ENCODE data around the gene LRRC26.

LRRC26 gene

DNA sequence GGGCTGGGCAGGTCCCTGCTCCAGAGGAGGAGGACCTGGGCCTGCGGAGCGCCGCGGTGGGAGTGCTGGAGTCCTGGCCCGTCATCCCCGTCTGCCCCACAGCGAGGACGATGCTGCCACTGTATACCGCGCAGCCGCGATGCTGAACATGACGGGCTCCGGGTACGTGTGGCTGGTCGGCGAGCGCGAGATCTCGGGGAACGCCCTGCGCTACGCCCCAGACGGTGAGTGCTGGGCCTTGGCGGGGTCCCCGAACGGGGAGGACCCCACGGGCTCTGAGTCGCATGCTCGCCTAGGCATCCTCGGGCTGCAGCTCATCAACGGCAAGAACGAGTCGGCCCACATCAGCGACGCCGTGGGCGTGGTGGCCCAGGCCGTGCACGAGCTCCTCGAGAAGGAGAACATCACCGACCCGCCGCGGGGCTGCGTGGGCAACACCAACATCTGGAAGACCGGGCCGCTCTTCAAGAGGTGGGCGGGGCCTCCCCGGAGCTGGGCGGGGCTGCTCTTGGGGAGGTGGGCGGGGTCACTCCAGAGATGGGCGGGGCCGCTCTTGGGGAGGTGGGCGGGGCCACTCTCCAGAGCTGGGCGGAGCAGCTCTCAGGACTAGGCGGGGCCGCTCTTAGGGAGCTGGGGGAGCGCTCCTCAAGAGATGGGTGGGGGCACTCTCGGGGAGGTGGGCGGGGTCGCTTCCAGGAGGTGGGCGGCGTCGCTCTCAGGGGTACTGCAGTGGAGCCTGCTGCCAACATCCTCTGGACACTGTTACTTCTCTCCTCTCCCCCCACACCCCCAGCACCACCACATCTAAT lies 13.1 kb downstream of the LRRC26 start:
- TF ChIP-seq CTCF (IDR thresholded peaks at IDR 0.05; ENCODE audit: low read length) (no peak), EZH2 (IDR thresholded peaks at IDR 0.05; ENCODE audit: borderline replicate concordance, low read length) (no peak)
- H3K9ac ChIP-seq (ENCODE audit: low read length) = no peak overlapping the region
- H3K4me2 ChIP-seq (ENCODE audit: low read length) = peak overlapping the region; percentile 61; the same call in 1 of the 2 replicates

GRCh38 chr9:137152844-137153405 lies 16.9 kb downstream of the LRRC26 start:
- Histone ChIP-seq H3K9me3 (ENCODE audit: low read length) (no peaks in the 10 kb centered on the region), H3K9ac (ENCODE audit: low read length) (no peak overlapping the region), H3K27ac (ENCODE audit: low read depth, low read length, poor library complexity, severe bottlenecking) (no peak overlapping the region), H3K4me2 (ENCODE audit: low read length) (no peak overlapping the region), H4K20me1 (ENCODE audit: insufficient read depth, low read length) (no peaks in the 10 kb centered on the region), H3K4me1 (ENCODE audit: insufficient read depth, low read length, severe bottlenecking) (peaks cover 4% of the 10 kb centered on the region), H3K27me3 (ENCODE audit: insufficient read depth, low read length) (0 out of 2 replicates have a peak, but pooled peaks cover 7% of the 10 kb centered on the region), H3K9me2 (ENCODE audit: low read depth, low read length) (no peaks in the 10 kb centered on the region), H3K4me3 (ENCODE audit: low read depth, low read length, poor library complexity, severe bottlenecking) (no peak overlapping the region), H3K36me3 (ENCODE audit: insufficient read depth, low read length) (no peaks in the 10 kb centered on the region), H3F3A (ENCODE audit: insufficient read depth, low read length) (peaks cover 6% of the 10 kb centered on the region), H2AFZ (ENCODE audit: low read length) (no peak overlapping the region), H3K79me2 (ENCODE audit: insufficient read depth, low read length) (no peaks in the 10 kb centered on the region)
- TF ChIP-seq EZH2 (IDR thresholded peaks at IDR 0.05; ENCODE audit: borderline replicate concordance, low read length) = no peak
- no peak for TF ChIP-seq CTCF (IDR thresholded peaks at IDR 0.05; ENCODE audit: low read length)

More for the DNA sequence above, 13.1 kb downstream of the LRRC26 start:
- no peaks in the 10 kb centered on the region for H4K20me1 ChIP-seq (ENCODE audit: insufficient read depth, low read length)
- no peaks in the 10 kb centered on the region for H3F3A ChIP-seq (ENCODE audit: insufficient read depth, low read length)
- no peak overlapping the region for H3K27ac ChIP-seq (ENCODE audit: low read depth, low read length, poor library complexity, severe bottlenecking)
- no peaks in the 10 kb centered on the region for H3K9me3 ChIP-seq (ENCODE audit: low read length)
- H3K79me2 ChIP-seq (ENCODE audit: insufficient read depth, low read length) = no peaks in the 10 kb centered on the region
- no peaks in the 10 kb centered on the region for H3K9me2 ChIP-seq (ENCODE audit: low read depth, low read length)
- peaks cover 7% of the 10 kb centered on the region for H3K4me1 ChIP-seq (ENCODE audit: insufficient read depth, low read length, severe bottlenecking)
- H3K4me3 ChIP-seq (ENCODE audit: low read depth, low read length, poor library complexity, severe bottlenecking) = peak overlapping the region; percentile 50
- H2AFZ ChIP-seq (ENCODE audit: low read length) = no peak overlapping the region
- H3K27me3 ChIP-seq (ENCODE audit: insufficient read depth, low read length) = peaks cover 23% of the 10 kb centered on the region
- no peaks in the 10 kb centered on the region for H3K36me3 ChIP-seq (ENCODE audit: insufficient read depth, low read length)

DNA sequence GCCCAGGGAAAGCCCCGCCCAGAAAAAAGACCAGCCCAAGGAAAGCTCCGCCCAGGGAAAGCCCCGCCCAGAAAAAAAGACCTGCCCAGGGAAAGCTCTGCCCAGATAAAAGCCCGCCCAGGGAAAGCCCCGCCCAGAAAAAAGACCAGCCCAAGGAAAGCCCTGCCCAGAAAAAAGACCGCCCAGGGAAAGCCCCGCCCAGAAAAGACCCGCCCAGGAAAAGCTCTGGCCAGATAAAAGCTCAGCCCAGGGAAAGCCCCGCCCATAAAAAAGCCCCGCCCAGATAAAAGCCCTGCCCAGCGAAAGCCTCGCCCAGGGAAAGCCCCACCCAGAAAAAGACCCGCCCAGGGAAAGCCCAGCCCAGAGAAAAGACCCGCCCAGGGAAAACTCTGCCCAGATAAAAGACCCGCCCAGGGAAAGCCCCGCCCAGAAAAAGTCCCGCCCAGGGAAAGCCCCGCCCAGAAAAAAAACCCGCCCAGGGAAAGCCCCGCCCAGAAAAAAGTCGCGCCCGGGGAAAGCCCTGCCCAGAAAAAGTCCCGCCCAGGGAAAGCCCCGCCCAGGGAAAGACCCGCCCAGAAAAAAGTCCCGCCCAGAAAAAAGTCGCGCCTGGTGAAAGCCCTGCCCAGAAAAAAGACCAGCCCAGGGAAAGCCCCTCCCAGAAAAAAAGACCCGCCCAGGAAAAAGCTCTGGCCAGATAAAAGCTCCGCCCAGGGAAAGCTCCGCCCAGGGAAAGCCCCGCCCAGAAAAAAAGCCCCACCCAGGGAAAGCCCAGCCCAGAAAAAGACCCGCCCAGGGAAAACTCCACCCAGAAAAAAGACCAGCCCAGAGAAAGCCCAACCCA lies 19.0 kb downstream of the LRRC26 start:
- no peaks in the 10 kb centered on the region for H4K20me1 ChIP-seq (ENCODE audit: insufficient read depth, low read length)
- TF ChIP-seq CTCF (IDR thresholded peaks at IDR 0.05; ENCODE audit: low read length) (no peak), EZH2 (IDR thresholded peaks at IDR 0.05; ENCODE audit: borderline replicate concordance, low read length) (no peak)
- no peak overlapping the region for H2AFZ ChIP-seq (ENCODE audit: low read length)
- H3K9me3 ChIP-seq (ENCODE audit: low read length) = no peaks in the 10 kb centered on the region
- no peak overlapping the region for H3K9ac ChIP-seq (ENCODE audit: low read length)
- H3K36me3 ChIP-seq (ENCODE audit: insufficient read depth, low read length) = no peaks in the 10 kb centered on the region
- H3K27me3 ChIP-seq (ENCODE audit: insufficient read depth, low read length) = no peaks in the 10 kb centered on the region
- H3K27ac ChIP-seq (ENCODE audit: low read depth, low read length, poor library complexity, severe bottlenecking) = peak overlapping the region; percentile 29
- H3F3A ChIP-seq (ENCODE audit: insufficient read depth, low read length) = peaks cover 6% of the 10 kb centered on the region
- no peaks in the 10 kb centered on the region for H3K4me1 ChIP-seq (ENCODE audit: insufficient read depth, low read length, severe bottlenecking)
- H3K79me2 ChIP-seq (ENCODE audit: insufficient read depth, low read length) = no peaks in the 10 kb centered on the region
- H3K4me2 ChIP-seq (ENCODE audit: low read length) = no peak overlapping the region
- H3K9me2 ChIP-seq (ENCODE audit: low read depth, low read length) = no peaks in the 10 kb centered on the region
- H3K4me3 ChIP-seq (ENCODE audit: low read depth, low read length, poor library complexity, severe bottlenecking) = no peak overlapping the region

Data from OCI-LY1 (cell line).